ENCODE measurements around the gene KRTAP6-1.

The KRTAP6-1 gene

DNA sequence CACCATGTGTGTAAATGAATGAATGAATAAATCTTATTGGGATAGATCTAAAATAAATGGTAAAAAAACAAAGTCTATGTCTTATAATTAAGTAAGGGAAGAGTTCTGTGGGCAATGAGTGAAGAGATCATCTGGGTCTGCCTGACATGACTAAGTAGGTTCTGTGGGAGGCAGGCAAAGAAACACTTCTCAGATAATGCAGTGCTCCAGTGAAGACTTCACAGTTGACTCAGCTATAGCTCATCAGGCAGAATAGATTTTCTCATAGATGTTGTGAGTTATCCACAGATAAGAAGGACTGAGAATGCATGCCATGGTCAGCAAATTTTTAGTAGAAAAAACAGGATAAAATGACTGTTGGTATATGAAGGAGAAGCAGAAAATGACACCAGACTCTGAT lies 36.0 kb downstream of the KRTAP6-1 start:
- DNase-seq (ENCODE audit: low spot score) = no peak

- DNase-seq (ENCODE audit: low spot score) = no peak
Observed at GRCh38 chr21:30567617-30568016, 46.1 kb downstream of the KRTAP6-1 start.

DNA sequence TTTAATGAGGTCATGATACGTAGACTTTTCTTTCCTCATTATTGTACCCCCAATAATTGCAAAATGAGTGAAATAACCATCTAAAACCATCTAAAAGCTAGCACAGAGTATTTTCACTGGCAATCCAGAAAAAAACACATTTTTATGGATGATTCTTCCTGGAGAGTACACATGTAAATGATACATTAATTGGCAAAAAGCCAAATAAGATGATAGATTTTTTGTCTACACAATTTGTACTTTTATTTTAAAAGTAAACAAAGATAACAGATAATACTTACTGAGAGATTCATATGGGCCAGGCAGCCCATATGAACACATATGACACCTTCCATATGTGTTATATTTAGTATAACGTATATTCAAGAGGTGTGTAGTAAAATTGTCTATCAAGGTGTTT lies 50.1 kb downstream of the KRTAP6-1 start:
- DNase-seq (ENCODE audit: low spot score) = no peak

Data from activated CD4-positive, alpha-beta T cell treated with anti-CD3 and anti-CD28 coated beads, Interleukin-2, Interleukin-4, amounts not matched to agents 100 ng/mL and 50 ng/mL, durations not matched to agents 16 hours and 8 hours (primary cell).